HG03025 (cell line): ENCODE data around the gene ITIH6.
"Not testable (repeated sequence)": the region's sequence is repeated elsewhere in the genome, so short reads cannot be mapped to it uniquely, and the experiment has no call there.

Experiments used
- ATAC-seq: cut with Tn5 transposase; IDR thresholded peaks from one replicate; pipeline ENCODE4 v1.9.1; 2021; ENCODE audit warnings: mild to moderate bottlenecking, moderate library complexity; ENCODE audit not compliant: unreplicated experiment, low FRiP score

Gene ITIH6

DNA sequence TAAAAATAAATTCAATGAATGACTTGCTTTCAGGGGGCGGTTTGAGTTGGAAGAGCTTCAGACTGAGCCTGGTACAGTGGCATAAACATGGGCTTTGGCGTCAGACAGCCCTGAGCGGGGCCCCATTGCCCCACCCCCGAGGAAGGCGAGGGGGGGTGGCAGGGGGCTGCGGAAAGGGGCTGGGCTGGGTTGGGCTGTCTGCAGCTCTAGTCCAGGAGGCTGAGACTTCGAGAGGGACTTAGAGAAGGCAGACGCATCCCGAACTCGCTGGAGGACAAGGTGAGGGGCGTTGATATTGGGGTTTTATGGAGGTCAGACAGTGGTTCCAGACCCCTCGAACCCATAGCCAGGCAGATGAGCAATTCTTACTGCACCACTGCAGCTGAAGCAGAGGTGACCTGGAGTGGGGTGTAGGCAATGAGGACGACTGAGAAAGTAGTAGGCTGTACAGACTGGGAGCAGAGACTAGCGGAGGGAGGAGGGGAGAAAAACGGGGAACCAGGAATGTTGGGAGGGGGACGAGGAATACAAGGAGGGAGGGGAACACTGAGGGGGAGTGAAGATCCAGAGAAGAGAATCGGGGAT is 9.6 kb upstream of the ITIH6 start, which contains the start of gene MAGED2:
Gene MAGED2, plus strand, starts transcription at position 222 of the 585 bp plus-strand sequence. CDS start 1,587 bp downstream, outside the sequence.
- ATAC-seq = no peak

DNA sequence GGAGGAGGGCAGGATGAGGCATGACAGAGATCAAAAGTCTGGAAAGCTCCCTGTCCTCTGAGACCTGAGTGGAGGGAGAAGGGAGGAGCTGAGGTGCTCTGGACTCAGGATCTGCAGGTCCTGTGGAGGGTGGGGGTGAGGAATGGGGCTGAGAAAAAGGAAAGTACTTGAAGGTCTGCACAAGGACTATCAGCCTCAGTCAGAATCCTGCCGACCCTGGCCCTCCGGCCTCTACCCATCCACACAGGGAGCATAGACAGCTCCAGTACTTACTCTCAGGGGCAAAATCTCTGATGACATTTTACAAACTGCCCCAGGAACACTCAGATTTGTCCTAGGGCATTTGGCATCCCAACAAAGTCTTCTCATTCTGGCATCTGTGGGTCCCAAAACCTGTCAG is 991 bp upstream of the ITIH6 start:
- ATAC-seq = no peak

DNA sequence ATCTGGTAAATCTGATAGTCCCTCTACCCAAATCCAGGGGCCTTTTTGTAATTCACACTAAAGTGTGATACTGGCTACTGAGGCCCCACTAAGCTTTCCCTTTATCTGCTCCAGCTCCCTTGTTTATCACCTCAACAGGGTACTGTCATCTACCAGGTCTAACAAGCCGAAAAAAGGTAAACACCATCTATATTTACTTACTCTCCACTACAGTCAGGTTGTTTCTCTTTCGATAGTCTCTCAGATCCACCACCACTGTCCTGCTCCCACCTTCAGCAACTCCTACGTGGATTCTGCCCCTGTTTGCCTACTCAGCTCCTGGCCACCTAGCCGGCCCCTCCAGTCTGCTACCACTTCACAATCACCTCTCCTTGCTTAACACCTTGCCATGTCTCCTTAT is 3.3 kb downstream of the ITIH6 start:
- no peak for ATAC-seq

DNA sequence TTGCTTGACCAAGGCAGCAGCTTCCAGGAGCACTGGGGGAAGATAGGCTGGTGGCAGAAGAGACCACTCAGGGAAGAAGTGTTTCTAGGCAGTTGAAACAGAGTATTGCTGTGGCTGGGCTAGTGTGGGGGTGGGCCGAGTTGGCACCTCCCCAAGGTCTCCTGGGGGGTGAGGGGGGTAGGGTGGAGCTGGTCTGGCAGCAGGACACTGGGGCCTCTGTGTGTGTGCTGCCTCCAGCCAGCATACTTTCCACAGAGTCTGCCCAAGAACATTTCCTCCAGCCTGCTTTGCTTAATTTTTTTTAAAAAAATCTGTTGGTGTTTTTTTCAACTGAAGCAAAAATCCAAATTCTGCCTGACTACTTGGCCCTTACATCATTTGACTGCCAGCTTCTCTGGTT is 4.0 kb downstream of the ITIH6 start:
- ATAC-seq = no peak

DNA sequence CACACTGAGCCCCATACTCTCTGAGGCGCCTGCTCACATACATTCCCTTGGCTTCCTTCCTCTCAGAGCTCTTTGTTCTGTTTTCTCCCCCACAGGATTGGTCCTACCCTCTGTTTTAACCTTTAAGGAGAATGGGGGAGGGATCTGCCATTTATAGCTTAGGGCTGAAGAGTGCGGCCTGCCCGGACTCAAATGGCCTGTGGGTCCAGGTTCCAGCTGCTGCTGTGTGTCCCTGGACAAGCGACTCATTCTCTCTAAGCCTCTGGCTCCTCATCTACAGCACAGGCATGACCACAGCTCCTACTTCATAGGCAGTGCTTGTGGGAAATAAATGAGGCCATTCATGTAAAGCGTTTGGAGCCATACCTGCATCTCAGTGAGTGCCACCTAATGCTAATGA is 8.7 kb downstream of the ITIH6 start:
- ATAC-seq = not testable (repeated sequence)

DNA sequence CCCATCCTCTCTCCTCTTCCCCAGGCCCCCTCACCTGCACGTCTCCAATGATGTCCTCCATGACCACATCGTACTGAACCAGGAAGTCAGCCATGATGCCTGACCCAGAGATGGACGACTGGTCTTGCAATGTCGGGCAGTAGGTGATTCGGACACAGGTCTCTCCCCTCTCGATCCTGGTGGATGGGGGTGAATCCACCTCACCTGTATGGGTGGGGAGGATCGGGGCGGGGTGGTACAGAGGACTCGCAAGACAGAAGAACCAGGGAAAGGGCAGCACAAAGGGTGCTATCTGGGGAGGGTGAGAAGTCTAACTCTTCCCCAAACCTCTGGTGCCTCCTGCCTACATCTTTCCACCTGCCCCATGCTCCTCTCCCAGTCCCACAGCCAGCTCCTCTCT is 9.6 kb downstream of the ITIH6 start:
- no peak for ATAC-seq

DNA sequence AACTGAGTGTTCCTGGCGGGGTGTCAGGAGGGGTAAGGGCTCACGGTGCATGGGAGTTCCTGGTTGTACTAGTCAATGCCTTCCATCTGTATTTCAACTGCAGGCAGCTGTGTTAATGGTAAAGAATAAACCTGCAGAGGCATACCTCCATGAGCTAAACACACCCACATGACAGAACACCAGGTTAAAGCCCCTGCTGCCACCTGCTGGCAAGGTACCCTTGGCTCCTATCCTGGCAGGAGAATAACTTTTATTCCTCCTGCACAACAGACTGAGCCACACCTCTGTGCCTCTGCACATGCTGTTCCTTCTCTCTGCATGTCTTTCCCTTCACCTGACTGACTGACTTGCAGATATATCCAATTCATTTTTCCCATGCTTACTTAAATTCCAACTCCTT is 11.1 kb downstream of the ITIH6 start:
- ATAC-seq = no peak

DNA sequence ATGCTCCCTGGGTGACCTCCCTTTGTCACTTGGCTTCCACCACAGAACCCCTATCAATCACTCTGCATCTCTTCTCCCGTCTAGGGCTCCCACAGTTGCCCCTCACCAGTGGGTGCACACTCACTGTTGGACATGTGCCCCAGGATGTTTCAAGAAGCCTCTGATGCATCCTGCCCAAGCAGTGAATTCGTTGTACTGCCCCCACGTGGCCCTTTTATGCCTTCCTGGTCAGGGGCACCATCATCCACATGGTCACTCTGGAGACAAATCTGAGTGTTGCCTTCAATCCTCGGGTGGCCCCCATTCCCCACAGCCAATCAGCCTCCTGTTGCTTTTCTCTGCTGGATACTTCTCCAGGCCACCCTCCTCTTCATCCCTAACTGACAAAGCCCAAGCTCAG is 12.2 kb downstream of the ITIH6 start:
- no peak for ATAC-seq

DNA sequence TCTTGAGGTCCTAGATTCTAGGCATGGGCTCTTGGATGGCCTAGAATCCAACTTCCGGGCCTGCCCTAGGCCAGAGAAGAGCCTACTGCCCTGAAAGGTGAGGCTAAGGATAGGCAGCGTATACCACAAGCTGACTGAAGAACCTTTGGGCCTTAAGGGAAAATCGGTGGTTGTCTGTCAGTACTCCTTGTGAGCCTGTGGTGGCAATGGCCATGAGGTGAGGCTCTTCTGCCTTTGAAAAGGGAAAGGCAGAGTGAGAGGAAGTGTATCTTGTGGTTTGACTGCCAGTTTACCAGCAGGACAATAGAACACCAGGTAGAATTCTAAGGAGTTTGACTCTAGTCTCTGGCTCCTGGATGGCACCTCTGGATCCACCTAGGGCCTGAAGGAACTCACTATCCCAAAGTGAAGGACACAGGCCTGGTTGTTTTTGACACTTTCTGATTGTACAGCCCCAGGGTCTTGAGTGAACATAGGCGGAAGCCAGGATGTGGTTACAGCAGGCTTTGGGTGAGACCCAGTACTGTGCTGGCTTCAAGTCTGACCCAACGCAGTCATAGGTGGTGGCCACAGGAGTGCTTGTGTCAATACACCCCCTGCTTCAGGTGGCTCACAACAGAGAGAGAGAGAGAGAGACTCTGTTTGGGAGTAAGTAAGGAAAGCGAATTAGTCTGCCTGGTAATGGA is 20.9 kb downstream of the ITIH6 start:
- no peak for ATAC-seq

DNA sequence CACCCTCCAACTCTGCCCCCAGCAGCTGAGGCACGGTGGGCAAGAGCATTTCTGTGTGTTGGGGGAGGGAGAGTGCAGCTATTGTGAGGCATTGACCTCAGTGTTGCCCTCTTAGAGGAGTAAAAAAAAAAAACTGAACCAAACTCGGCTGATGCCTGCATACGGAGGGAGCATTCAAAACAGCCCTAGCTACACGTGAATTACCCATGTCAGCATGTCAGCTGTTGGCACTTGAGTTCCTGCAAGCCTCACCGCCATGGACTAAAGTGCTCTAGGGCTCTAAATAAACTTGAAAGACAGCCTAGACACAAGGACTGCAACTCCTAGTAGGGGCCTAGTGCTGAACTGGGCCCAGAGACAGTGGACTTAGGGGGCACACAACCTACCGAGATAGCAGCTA is 22.0 kb downstream of the ITIH6 start:
- ATAC-seq = no peak

DNA sequence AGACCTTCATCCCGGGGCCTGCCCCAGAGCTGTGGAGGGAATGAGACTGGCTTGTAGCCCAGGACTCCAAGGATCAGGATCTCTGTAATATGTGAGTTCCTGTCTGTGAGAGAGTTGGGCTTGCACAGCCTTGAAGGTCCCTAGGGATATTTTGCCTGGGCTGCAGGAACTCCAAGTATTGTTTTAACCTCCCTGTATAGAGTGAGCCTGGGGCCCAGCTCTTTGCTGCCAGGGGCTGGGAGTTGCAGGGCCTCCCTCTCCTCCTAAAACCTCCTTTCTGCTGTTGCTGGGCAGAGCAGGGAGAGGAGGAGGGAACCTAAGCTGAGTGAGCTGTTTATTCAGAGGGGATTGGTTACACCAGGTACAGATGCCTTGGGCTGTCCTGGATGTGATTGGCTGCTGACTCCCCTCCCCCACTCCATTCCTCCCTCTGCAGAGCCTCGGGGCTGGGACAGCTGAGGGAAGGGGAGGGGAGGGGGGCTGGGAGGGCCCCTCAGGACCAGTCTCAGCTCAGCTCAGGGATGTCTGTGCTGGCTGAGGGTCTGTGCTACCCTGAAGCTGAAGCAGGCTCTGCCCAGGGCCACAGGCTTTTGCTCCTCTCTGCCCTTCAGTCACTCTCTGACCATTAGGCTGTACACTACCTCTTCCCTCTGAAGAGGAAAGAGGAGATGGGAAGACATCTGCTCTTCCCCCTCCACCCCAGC is 23.5 kb downstream of the ITIH6 start:
- ATAC-seq = not testable (repeated sequence)

DNA sequence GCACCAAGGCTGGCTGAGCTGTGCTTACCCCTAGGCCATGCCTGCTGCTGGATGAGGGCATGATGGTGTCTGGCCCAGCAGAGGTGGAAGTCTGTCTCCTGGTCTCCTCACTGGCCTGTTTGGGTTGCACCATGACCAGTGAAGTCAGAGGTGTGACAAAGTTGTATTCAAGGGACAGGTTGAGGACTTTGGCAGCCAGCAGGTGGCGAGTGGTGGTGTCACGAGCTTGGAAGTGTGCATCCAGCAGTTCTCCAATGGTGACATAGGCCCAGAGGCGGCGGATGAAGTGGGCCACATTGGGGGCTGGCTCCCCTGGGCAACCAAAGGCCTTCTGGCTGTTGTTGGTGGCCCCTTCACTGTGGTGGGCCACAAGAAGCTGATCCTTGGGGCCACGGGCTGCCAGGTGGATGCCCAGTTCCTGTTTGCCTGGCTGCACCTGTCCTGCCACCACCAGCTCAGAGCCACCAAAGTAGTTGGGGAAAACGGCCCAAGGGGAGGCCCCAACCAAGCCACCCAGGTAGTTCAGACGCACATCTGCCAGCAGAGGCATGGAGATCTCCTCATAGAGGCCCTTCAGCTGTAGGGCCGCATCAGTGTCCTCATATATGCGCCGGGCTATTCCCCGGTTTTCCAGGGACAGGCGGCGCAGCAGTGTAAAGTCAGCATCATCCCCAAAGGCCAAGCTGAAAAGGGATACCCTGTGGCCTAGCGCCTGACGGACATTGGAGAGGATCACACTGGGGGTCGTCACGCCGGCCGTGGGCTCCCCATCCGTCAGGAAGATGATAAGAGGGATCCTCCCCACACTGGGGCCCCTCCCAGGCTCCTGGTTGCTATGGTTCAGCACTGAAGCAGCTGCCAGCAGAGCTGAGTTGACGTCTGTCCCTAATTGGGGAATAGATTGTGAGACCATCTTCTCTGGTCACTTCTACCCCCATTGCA is 39.7 kb downstream of the ITIH6 start:
- ATAC-seq = no peak

DNA sequence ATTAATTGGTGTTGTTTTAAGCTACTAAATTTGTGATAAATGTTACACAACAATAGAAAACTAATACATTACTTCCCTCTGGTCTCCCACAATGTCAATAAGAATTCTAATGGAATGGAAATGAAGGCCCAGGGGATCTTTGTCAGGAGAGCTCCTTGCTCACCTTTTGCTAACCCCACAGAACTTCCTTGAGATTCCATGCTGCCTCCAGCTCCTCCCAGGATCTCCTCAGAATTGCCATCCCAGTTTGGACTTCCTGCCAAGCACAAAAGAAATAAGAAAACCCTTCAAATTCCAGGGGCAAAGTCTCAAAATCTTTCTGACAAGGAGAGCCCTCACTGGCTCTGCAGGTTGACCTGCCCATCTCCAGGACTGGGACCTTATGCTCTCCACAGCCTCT is 43.2 kb downstream of the ITIH6 start:
- no peak for ATAC-seq

DNA sequence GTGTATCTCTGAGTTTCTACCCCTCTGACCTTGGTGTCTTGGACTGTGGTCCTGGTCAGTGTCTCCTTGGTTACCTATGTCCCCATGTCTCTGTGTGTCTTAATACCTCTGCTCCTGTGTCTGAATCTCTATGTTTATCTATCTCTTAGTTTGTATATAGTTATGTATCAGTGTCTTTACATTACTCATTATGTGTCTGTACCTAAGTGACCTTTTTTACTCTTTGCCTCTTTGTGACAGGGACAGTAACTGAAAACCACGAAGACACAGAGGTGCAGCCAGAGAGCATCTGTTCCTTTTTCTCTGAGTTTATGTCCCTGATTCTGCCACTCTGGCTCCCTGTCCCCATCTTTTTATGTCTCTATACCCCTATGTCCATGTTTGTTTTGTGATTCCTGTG is 49.4 kb downstream of the ITIH6 start:
- ATAC-seq = no peak

DNA sequence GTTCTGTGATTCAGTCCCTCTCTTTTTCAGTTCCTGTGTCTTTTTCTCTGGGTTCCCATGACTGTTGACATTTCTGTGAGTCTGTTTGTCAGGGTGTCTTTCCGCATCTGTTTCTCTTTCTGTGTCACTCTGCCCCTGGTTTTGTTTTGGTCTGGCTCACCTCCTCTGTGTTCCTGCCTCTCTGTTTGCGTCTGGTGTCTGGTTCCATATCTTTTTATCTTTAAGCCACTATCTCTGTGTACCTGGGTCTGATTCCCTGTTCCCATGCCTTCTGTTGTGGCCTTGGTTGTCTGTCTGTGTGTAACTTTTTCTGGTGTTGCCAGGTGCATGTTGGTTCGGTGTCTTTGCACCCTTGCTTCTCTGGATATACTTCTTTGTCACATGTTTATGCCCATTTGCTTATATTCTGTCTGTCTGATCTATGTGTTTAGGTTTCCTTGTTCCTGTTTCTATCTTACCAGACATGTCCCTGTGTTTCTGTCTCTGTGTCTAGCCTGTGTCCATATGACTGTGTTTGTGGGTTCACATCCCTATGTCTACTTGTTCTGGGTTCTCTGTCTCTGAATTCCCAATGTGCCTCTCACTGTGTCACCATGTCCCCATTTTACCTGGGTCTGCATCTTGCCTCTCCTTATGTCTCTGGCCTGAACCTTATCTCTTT is 50.2 kb downstream of the ITIH6 start:
- no peak for ATAC-seq

DNA sequence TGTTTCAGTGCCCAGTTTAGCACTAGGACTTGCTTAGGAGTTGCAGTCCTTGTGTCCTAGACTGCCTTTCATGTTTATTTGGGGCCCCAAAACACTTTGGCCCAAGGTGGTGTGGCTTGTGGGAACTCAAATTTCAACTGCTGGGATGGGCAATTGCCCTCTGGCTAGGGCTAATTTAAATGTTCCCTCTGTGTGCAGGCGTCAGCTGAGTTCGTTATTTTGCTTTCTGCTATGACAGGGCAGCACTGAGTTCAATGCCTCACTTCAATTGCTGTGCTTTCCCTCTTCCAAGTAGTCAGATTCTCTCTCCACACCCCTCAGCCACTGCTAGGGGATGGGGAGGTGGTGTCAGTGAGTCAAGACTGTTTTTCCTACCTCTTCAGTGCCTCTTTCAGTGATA is 51.1 kb downstream of the ITIH6 start:
- no peak for ATAC-seq

DNA sequence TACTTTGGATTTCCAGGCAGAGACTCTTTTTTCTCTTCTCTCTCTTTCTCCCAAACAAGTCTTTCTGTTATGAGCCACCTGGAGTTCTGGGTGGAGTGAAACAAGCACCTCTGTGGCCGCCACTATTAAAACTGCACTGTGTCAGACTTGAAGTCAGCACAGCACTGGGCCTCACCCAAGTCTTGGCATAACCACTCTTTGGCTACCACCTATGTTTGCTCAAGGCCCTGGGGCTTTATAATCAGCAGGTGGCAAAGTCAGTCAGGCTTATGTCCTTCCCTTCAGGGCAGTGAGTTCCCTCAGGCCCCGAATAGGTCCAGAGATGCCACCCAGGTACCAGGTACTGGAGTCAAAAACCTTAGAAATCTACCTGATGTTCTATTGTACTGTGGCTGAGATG is 52.4 kb downstream of the ITIH6 start:
- no peak for ATAC-seq

DNA sequence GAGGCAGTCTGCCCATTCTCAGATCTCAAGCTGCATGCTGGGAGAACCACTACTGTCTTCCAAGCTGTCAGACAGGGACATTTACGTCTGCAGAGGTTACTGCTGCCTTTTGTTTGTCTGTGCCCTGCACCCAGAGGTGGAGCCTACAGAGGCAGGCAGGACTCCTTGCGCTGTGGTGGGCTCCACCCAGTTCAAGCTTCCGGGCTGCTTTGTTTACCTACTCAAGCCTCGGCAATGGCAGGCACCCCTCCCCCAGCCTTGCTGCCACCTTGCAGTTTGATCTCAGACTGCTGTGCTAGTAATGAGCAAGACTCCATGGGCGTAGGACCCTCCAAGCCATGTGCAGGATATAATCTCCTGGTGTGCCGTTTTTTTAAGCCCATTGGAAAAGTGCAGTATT is 59.5 kb downstream of the ITIH6 start:
- not testable (repeated sequence) for ATAC-seq

DNA sequence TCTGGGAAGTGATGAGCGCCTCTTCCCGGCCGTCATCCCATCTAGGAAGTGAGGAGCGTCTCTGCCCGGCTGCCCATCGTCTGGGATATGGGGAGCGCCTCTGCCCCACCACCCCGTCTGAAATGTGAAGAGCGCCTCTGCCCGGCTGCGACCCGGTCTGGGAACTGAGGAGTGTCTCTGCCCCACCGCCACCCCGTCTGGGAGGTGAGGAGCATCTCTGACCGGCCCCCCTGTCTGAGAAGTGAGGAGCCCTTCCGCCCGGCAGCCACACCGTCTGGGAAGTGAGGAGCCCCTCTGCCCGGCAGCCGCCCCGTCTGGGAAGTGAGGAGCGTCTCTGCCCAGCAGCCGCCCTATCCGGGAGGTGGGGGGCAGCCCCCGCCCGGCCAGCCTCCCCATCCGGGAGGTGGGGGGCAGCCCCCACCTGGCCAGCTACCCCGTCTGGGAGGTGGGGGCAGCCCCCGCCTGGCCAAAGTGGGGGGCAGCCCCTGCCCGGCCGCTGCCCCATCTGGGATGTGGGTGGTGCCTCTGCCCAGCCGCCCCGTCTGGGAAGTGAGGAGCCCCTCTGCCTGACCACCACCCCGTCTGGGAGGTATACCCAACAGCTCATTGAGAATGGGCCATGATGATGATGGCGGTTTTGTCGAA is 61.6 kb downstream of the ITIH6 start:
- not testable (repeated sequence) for ATAC-seq

DNA sequence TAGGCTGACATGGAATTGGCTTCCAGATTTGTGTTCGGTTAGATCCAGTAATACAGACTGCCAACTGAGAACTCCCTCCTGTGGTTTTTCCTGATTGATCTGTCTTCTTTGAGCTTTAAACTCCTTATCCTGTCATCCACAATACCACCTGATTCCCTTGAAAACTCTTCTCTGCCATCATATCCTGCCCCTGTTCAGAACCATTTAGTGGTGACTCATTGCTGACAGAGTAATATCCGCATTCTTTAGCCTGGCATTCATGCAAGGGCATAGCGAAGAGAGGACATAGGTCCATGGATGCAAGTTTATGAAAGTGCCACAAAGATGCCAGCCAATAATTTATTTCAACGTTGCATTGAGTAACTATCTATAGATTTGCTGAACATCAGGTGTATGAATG is 76.6 kb downstream of the ITIH6 start:
- no peak for ATAC-seq
